CD8-positive, alpha-beta memory T cell (primary cell): ENCODE results near the gene ZCWPW1. TPM values are rescaled to one million over a fixed set of nuclear protein-coding genes. Genes with fewer than 3 reads are reported as not detected.

Experiments
- CTCF ChIA-PET: fragments of 350-600 bp; sonication (Branson Sonifier 250); formaldehyde crosslinking; loops from one replicate; lab custom pipeline; 2021; ENCODE audit warnings: antibody characterized with exemption; lab: Charles Lee
- POLR2A ChIA-PET: fragments of 350-600 bp; sonication (Branson Sonifier 250); formaldehyde crosslinking; loops from one replicate; lab custom pipeline; 2021; ENCODE audit warnings: antibody characterized with exemption; lab: Charles Lee
- DNase-seq, 5 donors: peaks; one replicate each; pipeline versions ENCODE4 v3.0.0 to v3.0.0-alpha.2; 2020 to 2022; ENCODE audit warnings: mixed read lengths in 1 of 5
- H3K27ac ChIP-seq: one replicate; pipeline ENCODE4 v1.7.0; 2013; ENCODE audit warnings: low read depth, mild to moderate bottlenecking, low read length, moderate library complexity
- H3K27me3 ChIP-seq: 2 replicates; pipeline ENCODE4 v1.7.0; 2013; ENCODE audit warnings: low read length, mild to moderate bottlenecking; ENCODE audit not compliant: insufficient read depth, poor library complexity, severe bottlenecking
- H3K36me3 ChIP-seq: 2 replicates; pipeline ENCODE4 v1.7.0; 2013; ENCODE audit warnings: mild to moderate bottlenecking, low read length, moderate library complexity; ENCODE audit not compliant: insufficient read depth
- H3K4me1 ChIP-seq: 2 replicates; pipeline ENCODE4 v1.7.0; 2013; ENCODE audit warnings: mild to moderate bottlenecking, low read length, moderate library complexity; ENCODE audit not compliant: insufficient read depth
- H3K4me3 ChIP-seq: 2 replicates; pipeline ENCODE4 v1.7.0; 2013; ENCODE audit warnings: mild to moderate bottlenecking, low read length
- H3K9me3 ChIP-seq: 2 replicates; pipeline ENCODE4 v1.7.0; 2013; ENCODE audit warnings: mild to moderate bottlenecking, low read length
- H3K27ac Mint-ChIP-seq, 8 donors: one replicate each; pipeline ENCODE4 v1.8.0; 2020 to 2021; ENCODE audit warnings: mixed read lengths in 8 of 8, mild to moderate bottlenecking in 6 of 8, inconsistent platforms in 3 of 8, moderate library complexity in 3 of 8
- H3K27me3 Mint-ChIP-seq, 2 donors: one replicate each; pipeline ENCODE4 v1.8.0; 2020 to 2021; ENCODE audit warnings: mixed read lengths in 2 of 2, mild to moderate bottlenecking in 1 of 2, moderate library complexity in 1 of 2
- H3K36me3 Mint-ChIP-seq, 3 donors: one replicate each; pipeline ENCODE4 v1.8.0; 2020 to 2021; ENCODE audit warnings: mixed read lengths in 3 of 3, inconsistent platforms in 1 of 3, mild to moderate bottlenecking in 1 of 3
- H3K4me1 Mint-ChIP-seq, 3 donors: one replicate each; pipeline ENCODE4 v1.8.0; 2020 to 2021; ENCODE audit warnings: mixed read lengths in 3 of 3, inconsistent platforms in 1 of 3, mild to moderate bottlenecking in 1 of 3
- H3K4me3 Mint-ChIP-seq, 7 donors: one replicate each; pipeline ENCODE4 v1.8.0; 2020 to 2021; ENCODE audit warnings: mixed read lengths in 7 of 7, mild to moderate bottlenecking in 6 of 7, moderate library complexity in 4 of 7, inconsistent platforms in 2 of 7
- H3K9me3 Mint-ChIP-seq, 5 donors: one replicate each; pipeline ENCODE4 v1.8.0; 2020 to 2022; ENCODE audit warnings: mixed read lengths in 5 of 5, mild to moderate bottlenecking in 3 of 5, moderate library complexity in 2 of 5, inconsistent platforms in 1 of 5
- polyA plus RNA-seq: library from polyadenylated mRNA; unstranded; fragments of 300-500 nt; fragmentation: Illumina TruSeq; gene quantifications from one replicate; pipeline ENCODE4 v1.2.3, GENCODE V29; 2021
- total RNA-seq, 2 experiments: library from RNA; stranded (reverse); gene quantifications; one replicate each; pipeline ENCODE4 v1.2.3, GENCODE V29; 2021

Gene ZCWPW1, protein sequence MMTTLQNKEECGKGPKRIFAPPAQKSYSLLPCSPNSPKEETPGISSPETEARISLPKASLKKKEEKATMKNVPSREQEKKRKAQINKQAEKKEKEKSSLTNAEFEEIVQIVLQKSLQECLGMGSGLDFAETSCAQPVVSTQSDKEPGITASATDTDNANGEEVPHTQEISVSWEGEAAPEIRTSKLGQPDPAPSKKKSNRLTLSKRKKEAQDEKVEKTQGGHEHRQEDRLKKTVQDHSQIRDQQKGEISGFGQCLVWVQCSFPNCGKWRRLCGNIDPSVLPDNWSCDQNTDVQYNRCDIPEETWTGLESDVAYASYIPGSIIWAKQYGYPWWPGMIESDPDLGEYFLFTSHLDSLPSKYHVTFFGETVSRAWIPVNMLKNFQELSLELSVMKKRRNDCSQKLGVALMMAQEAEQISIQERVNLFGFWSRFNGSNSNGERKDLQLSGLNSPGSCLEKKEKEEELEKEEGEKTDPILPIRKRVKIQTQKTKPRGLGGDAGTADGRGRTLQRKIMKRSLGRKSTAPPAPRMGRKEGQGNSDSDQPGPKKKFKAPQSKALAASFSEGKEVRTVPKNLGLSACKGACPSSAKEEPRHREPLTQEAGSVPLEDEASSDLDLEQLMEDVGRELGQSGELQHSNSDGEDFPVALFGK
- total RNA-seq (1 to 10 TPM; 4.3 to 5.0 TPM), polyA plus RNA-seq (6.5 TPM)

DNA sequence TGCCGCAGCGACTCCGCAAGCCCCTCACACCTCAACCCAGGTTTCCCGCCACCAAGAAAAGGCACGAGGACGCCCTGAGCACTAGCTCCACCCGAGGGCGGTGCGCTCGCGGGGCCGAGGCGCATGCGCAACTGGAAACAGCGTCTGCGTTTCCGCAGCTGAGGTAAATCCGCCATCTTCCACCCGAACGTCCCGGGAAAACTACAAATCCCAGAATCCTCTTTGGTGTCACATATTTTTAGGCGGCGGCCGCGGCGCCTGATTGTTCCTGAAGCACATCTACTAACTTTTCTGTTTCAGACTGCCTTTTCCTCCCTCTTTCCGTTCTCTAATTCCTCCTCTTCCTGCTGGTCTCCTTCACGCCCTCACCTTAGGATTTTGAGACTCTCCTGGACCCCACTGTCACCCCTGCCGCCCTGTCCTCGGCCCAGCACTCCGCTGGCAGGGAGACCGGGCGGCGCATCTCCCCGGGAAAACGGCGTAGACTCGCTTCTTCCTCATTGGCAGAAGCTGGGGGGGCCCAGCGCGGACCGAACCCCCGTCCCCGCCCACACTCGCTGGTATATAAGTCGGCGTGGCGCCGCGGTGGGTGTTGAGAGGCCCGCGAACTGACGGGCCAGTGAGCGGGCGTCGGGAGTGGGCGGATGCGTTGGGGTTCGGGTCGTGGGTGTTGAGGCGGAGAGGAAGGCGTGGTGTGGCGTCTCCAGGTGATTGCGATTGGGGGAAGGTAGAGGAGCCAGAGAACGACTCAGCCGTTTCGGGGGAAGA is at the start of gene ZCWPW1:
Gene ZCWPW1 (minus strand): TSS at position 505 of the 768 bp plus-strand sequence. CDS start 8,054 bp downstream, outside the sequence.
- peaks cover 0 to 13% of the 10 kb centered on the region in 2 donors for H3K27me3 Mint-ChIP-seq
- CTCF ChIA-PET, result interaction anchor here (0.8 to 2.3 kb wide), 8 partner anchors 17 to 299 kb away, joined by 3 to 8 read pairs (median 4); partner anchors contain the start of genes FBXO24, LRCH4 and POP7
- peaks cover 0 to 6% (median 5%) of the 10 kb centered on the region in 5 donors for H3K9me3 Mint-ChIP-seq
- Histone ChIP-seq H3K27me3 (no peaks in the 10 kb centered on the region), H3K36me3 (peaks cover 4% of the 10 kb centered on the region), H3K27ac (peak within 1 kb of the TSS; percentile 100), H3K9me3 (no peaks in the 10 kb centered on the region), H3K4me1 (peaks cover 28% of the 10 kb centered on the region), H3K4me3 (peak within 1 kb of the TSS; percentile 96)
- peak; percentile 92 to 99 (median 97) for DNase-seq
- H3K27ac Mint-ChIP-seq, result peak within 1 kb of the TSS; percentile 94 to 100 (median 100)
- peaks cover 0 to 41% (median 3%) of the 10 kb centered on the region in 3 donors for H3K36me3 Mint-ChIP-seq
- H3K4me1 Mint-ChIP-seq, result peaks cover 27 to 49% (median 28%) of the 10 kb centered on the region in 3 donors
- peak within 1 kb of the TSS; percentile 96 to 100 (median 98) for H3K4me3 Mint-ChIP-seq
- POLR2A ChIA-PET, result interaction anchor here (0.5 to 3.4 kb wide), 35 partner anchors 8 to 1019 kb away, joined by 3 to 27 read pairs (median 5); partner anchors contain the start of genes AP4M1, BUD31, FBXO24 and GPC2

DNA sequence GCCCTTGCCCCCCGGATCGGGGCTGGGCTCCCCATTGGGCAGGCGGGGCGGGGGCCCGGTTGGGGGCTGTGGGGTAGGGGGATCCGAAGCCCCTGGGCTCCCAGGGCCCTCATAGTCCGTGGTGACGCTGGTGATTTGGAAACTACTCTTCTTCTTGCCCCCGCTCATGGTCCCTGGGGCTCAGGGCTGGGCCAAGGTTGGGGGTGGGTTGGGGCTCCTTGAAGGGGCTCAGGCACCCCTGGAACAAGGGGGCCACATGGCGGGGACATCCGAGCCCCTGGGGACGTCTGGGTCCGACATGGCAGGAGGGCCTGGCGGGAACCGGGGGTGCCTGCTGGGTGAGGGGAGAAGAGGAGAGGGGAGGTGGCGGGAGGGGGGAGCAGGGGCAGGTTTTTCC is 49.4 kb upstream of the ZCWPW1 start:
- H3K4me3 Mint-ChIP-seq, result peak overlapping the region; percentile 93 to 100 (median 99)
- Histone ChIP-seq H3K36me3 (peaks cover 26% of the 10 kb centered on the region), H3K27ac (peak overlapping the region; percentile 90), H3K4me1 (peaks cover 59% of the 10 kb centered on the region), H3K9me3 (no peaks in the 10 kb centered on the region), H3K27me3 (no peaks in the 10 kb centered on the region), H3K4me3 (peak overlapping the region; percentile 66)
- H3K4me1 Mint-ChIP-seq, result peaks cover 38 to 58% (median 56%) of the 10 kb centered on the region in 3 donors
- no peak for DNase-seq
- peaks cover 0 to 2% (median 0%) of the 10 kb centered on the region in 5 donors for H3K9me3 Mint-ChIP-seq
- ChIA-PET POLR2A (interaction anchor here (0.6 to 2.3 kb wide), 11 partner anchors 9 to 189 kb away, joined by 3 to 15 read pairs (median 3); partner anchors contain the start of genes FBXO24, LRCH4, MEPCE and ZCWPW1), CTCF (interaction anchor here (0.9 to 10.7 kb wide), 7 partner anchors 9 to 374 kb away, joined by 3 to 174 read pairs (median 4); partner anchors contain the start of genes FBXO24, POP7 and SLC12A9)
- peaks cover 0 to 6% of the 10 kb centered on the region in 2 donors for H3K27me3 Mint-ChIP-seq
- peaks cover 4 to 49% (median 5%) of the 10 kb centered on the region in 3 donors for H3K36me3 Mint-ChIP-seq
- peak overlapping the region; percentile 73 to 100 (median 94) for H3K27ac Mint-ChIP-seq

DNA sequence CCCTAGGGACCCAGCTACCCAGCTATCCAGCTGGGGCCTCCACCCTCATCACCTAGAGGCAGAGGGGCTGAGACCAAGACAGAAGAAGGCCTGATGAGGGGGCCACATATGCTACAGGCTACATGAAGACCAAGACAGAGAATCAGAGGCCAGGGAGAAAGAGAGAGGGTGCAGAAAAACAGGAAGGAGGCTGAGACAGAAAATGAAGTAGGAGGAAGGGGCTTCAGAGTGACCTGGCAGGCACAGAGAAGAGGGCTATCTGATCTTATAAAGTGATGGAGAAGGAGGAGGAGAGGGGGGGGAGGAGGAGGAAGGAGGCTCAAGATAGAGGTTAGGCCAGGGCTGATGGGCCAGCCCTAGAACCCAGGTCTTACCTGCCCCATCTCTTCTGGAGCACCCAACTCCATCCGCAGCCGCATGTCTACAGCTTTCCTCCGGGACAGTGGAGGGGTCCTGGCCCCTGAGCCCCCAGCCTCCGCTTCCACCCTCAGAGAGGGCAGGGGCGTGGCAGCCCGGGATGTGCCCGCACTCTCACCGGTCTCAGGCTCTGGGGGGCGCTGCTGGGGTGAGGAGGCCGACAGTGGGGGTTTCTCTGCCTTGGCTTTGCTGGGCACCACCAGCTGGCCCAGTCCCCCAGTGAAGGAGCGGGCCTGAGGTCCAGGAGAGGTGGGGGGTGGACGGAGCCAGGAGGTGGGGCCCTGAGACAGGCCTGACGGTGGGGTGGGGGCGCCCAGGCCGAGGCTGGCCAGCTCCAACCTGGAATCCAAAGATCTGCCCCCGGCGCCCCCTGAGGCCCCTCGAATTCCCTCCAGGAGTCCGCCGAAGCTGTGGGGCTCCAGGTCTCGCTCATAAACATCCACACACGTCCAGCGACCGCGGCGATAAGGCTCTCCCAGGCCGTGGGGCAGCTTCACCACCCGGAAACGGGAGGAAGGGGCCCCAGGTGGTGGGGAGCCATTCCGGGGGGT is 48.7 kb upstream of the ZCWPW1 start:
- DNase-seq, result peak in 4 of 5 donors; percentile 15 to 67 (median 43)
- H3K4me1 ChIP-seq, result peaks cover 54% of the 10 kb centered on the region
- peaks cover 4 to 52% (median 5%) of the 10 kb centered on the region in 3 donors for H3K36me3 Mint-ChIP-seq
- H3K9me3 Mint-ChIP-seq, result peaks cover 0 to 2% (median 0%) of the 10 kb centered on the region in 5 donors
- no peaks in the 10 kb centered on the region for H3K27me3 ChIP-seq
- H3K27ac ChIP-seq, result peak overlapping the region; percentile 90
- peaks cover 34 to 55% (median 52%) of the 10 kb centered on the region in 3 donors for H3K4me1 Mint-ChIP-seq
- H3K4me3 ChIP-seq, result peak overlapping the region; percentile 66
- peaks cover 0 to 6% of the 10 kb centered on the region in 2 donors for H3K27me3 Mint-ChIP-seq
- ChIA-PET CTCF (interaction anchor here (0.8 to 10.7 kb wide), 7 partner anchors 8 to 228 kb away, joined by 3 to 174 read pairs (median 4); partner anchors contain the start of genes FBXO24 and POP7), POLR2A (interaction anchor here (0.6 to 2.0 kb wide), 8 partner anchors 8 to 88 kb away, joined by 3 to 15 read pairs (median 3); partner anchors contain the start of genes MEPCE and ZCWPW1)
- H3K36me3 ChIP-seq, result peaks cover 26% of the 10 kb centered on the region
- no peaks in the 10 kb centered on the region for H3K9me3 ChIP-seq
- peak overlapping the region; percentile 60 to 98 (median 92) for H3K27ac Mint-ChIP-seq
- H3K4me3 Mint-ChIP-seq, result peak overlapping the region; percentile 89 to 99 (median 98)

DNA sequence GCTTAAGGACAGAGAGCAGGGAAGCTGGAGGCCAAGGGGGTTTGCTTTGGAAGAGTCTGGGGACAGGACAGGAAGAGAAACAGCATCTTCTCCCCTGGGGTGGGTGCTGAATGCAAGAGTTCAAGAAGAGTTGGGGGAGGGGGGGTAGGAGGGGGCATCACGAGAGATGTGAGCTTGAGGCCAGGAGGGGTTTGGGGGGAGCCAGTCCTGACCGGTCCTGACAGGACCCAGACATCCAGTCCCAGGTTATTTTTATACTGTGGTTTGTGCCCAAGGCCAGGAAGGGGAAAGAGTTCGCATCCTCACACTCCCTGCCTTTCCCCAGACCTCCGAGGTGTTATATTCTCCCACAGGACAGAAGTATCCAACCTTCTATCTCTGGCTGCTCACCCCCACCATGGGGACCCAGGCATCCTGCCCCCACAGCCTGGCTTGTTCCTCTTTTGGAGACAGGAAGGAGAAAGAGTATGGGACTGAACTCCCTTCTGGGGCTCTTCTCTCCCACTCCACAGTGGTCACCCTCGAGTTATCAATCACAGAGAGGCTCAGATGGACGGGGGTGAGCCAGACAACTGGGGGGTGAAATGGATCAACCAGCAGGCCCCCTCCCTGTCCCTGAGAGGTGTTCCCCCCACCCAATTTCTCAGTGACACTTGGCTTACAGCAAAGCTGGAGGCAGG is 47.7 kb upstream of the ZCWPW1 start:
- H3K4me3 ChIP-seq, result peak overlapping the region; percentile 66
- POLR2A ChIA-PET, result interaction anchor here (0.6 to 1.4 kb wide), 4 partner anchors 11 to 199 kb away, joined by 3 read pairs; partner anchors contain the start of genes FBXO24, LRCH4 and MEPCE
- Mint-ChIP-seq H3K27me3 (peaks cover 0 to 6% of the 10 kb centered on the region in 2 donors), H3K9me3 (peaks cover 0 to 2% (median 0%) of the 10 kb centered on the region in 5 donors), H3K4me1 (peaks cover 34 to 56% (median 47%) of the 10 kb centered on the region in 3 donors), H3K27ac (peak overlapping the region; percentile 60 to 98 (median 91)), H3K36me3 (peaks cover 4 to 58% (median 5%) of the 10 kb centered on the region in 3 donors), H3K4me3 (peak overlapping the region; percentile 89 to 99 (median 98))
- no peaks in the 10 kb centered on the region for H3K27me3 ChIP-seq
- H3K9me3 ChIP-seq, result no peaks in the 10 kb centered on the region
- H3K4me1 ChIP-seq, result peaks cover 52% of the 10 kb centered on the region
- no peak for DNase-seq
- CTCF ChIA-PET, result interaction anchor here (0.8 to 10.7 kb wide), 8 partner anchors 11 to 249 kb away, joined by 3 to 174 read pairs (median 4); partner anchors contain the start of genes FBXO24 and POP7
- peaks cover 26% of the 10 kb centered on the region for H3K36me3 ChIP-seq
- peak overlapping the region; percentile 90 for H3K27ac ChIP-seq

DNA sequence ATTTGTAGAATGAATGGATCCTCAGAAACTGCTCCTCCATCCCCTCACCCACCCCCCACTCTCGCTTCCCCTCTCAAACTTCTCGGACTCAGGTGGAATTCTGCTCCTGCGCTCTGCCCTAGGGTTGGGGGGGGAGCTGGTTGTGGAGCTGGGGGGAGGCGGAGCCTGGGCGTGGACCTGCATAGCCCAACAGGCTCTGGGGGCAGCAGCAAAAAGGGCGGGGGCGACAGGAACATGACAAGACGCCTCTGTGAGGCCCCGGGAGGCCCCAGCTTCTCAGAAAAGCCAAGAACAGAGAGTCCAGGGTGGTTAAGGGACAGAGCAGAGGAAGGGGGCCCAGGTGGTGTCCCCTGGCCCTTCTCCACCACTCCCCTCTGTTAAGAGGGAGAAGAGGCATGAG is 47.0 kb upstream of the ZCWPW1 start:
- ChIA-PET POLR2A (interaction anchor here (0.6 to 1.4 kb wide), 4 partner anchors 46 to 200 kb away, joined by 3 read pairs; partner anchors contain the start of genes FBXO24, LRCH4 and MEPCE), CTCF (interaction anchor here (0.8 to 10.7 kb wide), 7 partner anchors 64 to 250 kb away, joined by 3 to 174 read pairs (median 4); partner anchors contain the start of genes FBXO24, LRCH4 and POP7)
- peaks cover 34 to 60% (median 50%) of the 10 kb centered on the region in 3 donors for H3K4me1 Mint-ChIP-seq

More for the DNA sequence above, 47.0 kb upstream of the ZCWPW1 start:
- Histone ChIP-seq H3K4me1 (peaks cover 52% of the 10 kb centered on the region), H3K27ac (peak overlapping the region; percentile 90), H3K4me3 (peak overlapping the region; percentile 66), H3K27me3 (no peaks in the 10 kb centered on the region), H3K36me3 (peaks cover 26% of the 10 kb centered on the region), H3K9me3 (no peaks in the 10 kb centered on the region)
- Mint-ChIP-seq H3K9me3 (peaks cover 0 to 2% (median 0%) of the 10 kb centered on the region in 5 donors), H3K27me3 (peaks cover 0 to 6% of the 10 kb centered on the region in 2 donors), H3K4me3 (peak overlapping the region; percentile 89 to 99 (median 98)), H3K36me3 (peaks cover 4 to 63% (median 5%) of the 10 kb centered on the region in 3 donors), H3K27ac (peak overlapping the region; percentile 60 to 98 (median 91))
- DNase-seq, result no peak
